HEK293 (cell line): Measurements from ENCODE around the gene WNT4.

ENCODE experiments used
- AEBP2 ChIP-seq: fragments of 450-650 bp; formaldehyde crosslinking; IDR thresholded peaks from 2 replicates; pipeline ENCODE4 v1.5.1; 2016; ENCODE audit warnings: missing biosample characterization, missing genetic modification characterization, borderline replicate concordance
- CTCF ChIP-seq: fragments of 450-650 bp; formaldehyde crosslinking; IDR thresholded peaks from 2 replicates; pipeline ENCODE4 v1.5.1; 2016; ENCODE audit warnings: missing biosample characterization, missing genetic modification characterization
- SETDB1 ChIP-seq: IDR thresholded peaks from one replicate; pipeline ENCODE4 v1.6.1; 2017; ENCODE audit warnings: mild to moderate bottlenecking, low read length, moderate library complexity, mixed read lengths; ENCODE audit not compliant: insufficient read length
- TCF7L2 ChIP-seq: IDR thresholded peaks from 2 replicates; pipeline ENCODE4 v1.6.1; 2011; ENCODE audit warnings: low read depth, mild to moderate bottlenecking, inconsistent platforms, low read length, moderate library complexity, borderline replicate concordance
- ZBTB17 ChIP-seq: fragments of 450-650 bp; formaldehyde crosslinking; IDR thresholded peaks from 2 replicates; pipeline ENCODE4 v1.5.1; 2016; ENCODE audit warnings: missing biosample characterization, missing genetic modification characterization
- ZFP69B ChIP-seq: fragments of 450-650 bp; formaldehyde crosslinking; IDR thresholded peaks from 2 replicates; pipeline ENCODE4 v1.5.1; 2016; ENCODE audit warnings: missing biosample characterization, missing genetic modification characterization
- ZNF184 ChIP-seq: fragments of 450-650 bp; IDR thresholded peaks from 2 replicates; pipeline ENCODE4 v1.5.1; 2018; ENCODE audit warnings: missing biosample characterization, mild to moderate bottlenecking, missing genetic modification characterization
- ZNF23 ChIP-seq: fragments of 450-650 bp; formaldehyde crosslinking; IDR thresholded peaks from 2 replicates; pipeline ENCODE4 v1.5.1; 2016; ENCODE audit warnings: missing biosample characterization, missing genetic modification characterization, borderline replicate concordance
- ZNF274 ChIP-seq, 2 experiments: fragments of 200-500 bp in 1 of 2; fragments of 450-650 bp in 1 of 2; sonication (Bioruptor generic) in 1 of 2; formaldehyde crosslinking in 1 of 2; IDR thresholded peaks; 2 replicates each; pipeline versions ENCODE4 v1.5.1 to v1.6.1; 2014 to 2016; ENCODE audit warnings: borderline replicate concordance in 1 of 2, inconsistent platforms in 1 of 2, low read length in 1 of 2, missing biosample characterization in 1 of 2, missing genetic modification characterization in 1 of 2
- ZNF350 ChIP-seq: fragments of 450-650 bp; formaldehyde crosslinking; IDR thresholded peaks from 2 replicates; pipeline ENCODE4 v1.5.0; 2017; ENCODE audit warnings: missing biosample characterization, mild to moderate bottlenecking, missing genetic modification characterization
- ZNF362 ChIP-seq: fragments of 450-650 bp; formaldehyde crosslinking; IDR thresholded peaks from 2 replicates; pipeline ENCODE4 v1.5.1; 2016; ENCODE audit warnings: missing biosample characterization, missing genetic modification characterization
- ZNF645 ChIP-seq: fragments of 450-650 bp; formaldehyde crosslinking; IDR thresholded peaks from 2 replicates; pipeline ENCODE4; 2016; ENCODE audit warnings: missing biosample characterization, missing genetic modification characterization
- ZNF76 ChIP-seq: fragments of 450-650 bp; formaldehyde crosslinking; IDR thresholded peaks from 2 replicates; pipeline ENCODE4; 2016; ENCODE audit warnings: low read depth, missing biosample characterization, missing genetic modification characterization, borderline replicate concordance
- ZNF776 ChIP-seq: fragments of 450-650 bp; formaldehyde crosslinking; IDR thresholded peaks from 2 replicates; pipeline ENCODE4 v1.5.0; 2017; ENCODE audit warnings: missing biosample characterization, missing genetic modification characterization, borderline replicate concordance

- TF ChIP-seq AEBP2 (no peak), CTCF (tag by site-specific recombination) (no peak), ZNF184 (no peak), ZNF362 (tag by site-specific recombination) (no peak), ZNF350 (no peak), SETDB1 (no peak), ZNF776 (tag by site-specific recombination) (no peak), TCF7L2 (no peak), ZBTB17 (tag by site-specific recombination) (no peak), ZFP69B (tag by site-specific recombination) (no peak), ZNF645 (tag by site-specific recombination) (no peak), ZNF76 (tag by site-specific recombination) (no peak), ZNF23 (tag by site-specific recombination) (no peak), ZNF274 (IDR thresholded peaks at IDR 0.05; ENCODE audit: low read length) (no peak), ZNF274 (tag by site-specific recombination; IDR thresholded peaks at IDR 0.05; ENCODE audit: borderline replicate concordance) (no peak)
Observed at GRCh38 chr1:22184454-22184853, 41.6 kb upstream of the WNT4 start.
